H9 (cell line): ENCODE measurements around the gene CILP2. TPM values are rescaled to one million over a fixed set of nuclear protein-coding genes. Genes with fewer than 3 reads are reported as not detected.

Source experiments
- DNase-seq: peaks from one replicate; pipeline ENCODE4 v3.0.0-alpha.2; 2017
- H2AFZ ChIP-seq: one replicate; pipeline ENCODE4 v1.6.1; 2013; ENCODE audit warnings: mild to moderate bottlenecking, low read length, control low read depth, moderate library complexity
- H2AK5ac ChIP-seq: 2 replicates; pipeline ENCODE4 v1.6.1; 2013; ENCODE audit warnings: low read length, control low read depth, mixed read lengths; ENCODE audit not compliant: insufficient read length
- H2BK120ac ChIP-seq: one replicate; pipeline ENCODE4 v1.6.1; 2013; ENCODE audit warnings: low read depth, mild to moderate bottlenecking, low read length, control low read depth, inconsistent platforms; ENCODE audit not compliant: poor library complexity, severe bottlenecking
- H2BK12ac ChIP-seq: 2 replicates; pipeline ENCODE4 v1.6.1; 2013; ENCODE audit warnings: low read length, control low read depth, mixed read lengths, low read depth; ENCODE audit not compliant: insufficient read length
- H2BK15ac ChIP-seq: 2 replicates; pipeline ENCODE4 v1.6.1; 2013; ENCODE audit warnings: low read depth, low read length, control low read depth
- H2BK20ac ChIP-seq: one replicate; pipeline ENCODE4 v1.6.1; 2013; ENCODE audit warnings: low read depth, mild to moderate bottlenecking, low read length, control low read depth, inconsistent platforms; ENCODE audit not compliant: poor library complexity, severe bottlenecking
- H2BK5ac ChIP-seq: 2 replicates; pipeline ENCODE4 v1.6.1; 2013; ENCODE audit warnings: low read length, control low read depth, mixed read lengths; ENCODE audit not compliant: insufficient read length
- H3K14ac ChIP-seq: 2 replicates; pipeline ENCODE4 v1.6.1; 2013; ENCODE audit warnings: low read length, control low read depth; ENCODE audit not compliant: insufficient read depth
- H3K18ac ChIP-seq: 2 replicates; pipeline ENCODE4 v1.6.1; 2013; ENCODE audit warnings: low read depth, mild to moderate bottlenecking, mixed read lengths, low read length, control low read depth; ENCODE audit not compliant: insufficient read length
- H3K23ac ChIP-seq: 2 replicates; pipeline ENCODE4 v1.6.1; 2013; ENCODE audit warnings: low read length, control low read depth, mixed read lengths, low read depth; ENCODE audit not compliant: insufficient read length
- H3K23me2 ChIP-seq: 2 replicates; pipeline ENCODE4 v1.6.1; 2013; ENCODE audit warnings: low read depth, mild to moderate bottlenecking, mixed read lengths, low read length, control low read depth; ENCODE audit not compliant: insufficient read length, poor library complexity, severe bottlenecking
- H3K27ac ChIP-seq: 2 replicates; pipeline ENCODE4 v1.5.1; 2013; ENCODE audit warnings: low read length, control low read depth, mixed read lengths, low read depth; ENCODE audit not compliant: insufficient read length
- H3K27me3 ChIP-seq: 2 replicates; pipeline ENCODE4 v1.6.1; 2013; ENCODE audit warnings: low read length, control low read depth, inconsistent platforms; ENCODE audit not compliant: insufficient read depth
- H3K4ac ChIP-seq: 2 replicates; pipeline ENCODE4 v1.6.1; 2013; ENCODE audit warnings: low read depth, mild to moderate bottlenecking, control low read depth, inconsistent platforms, low read length, moderate library complexity
- H3K4me1 ChIP-seq: 2 replicates; pipeline ENCODE4 v1.6.1; 2013; ENCODE audit warnings: low read length, control low read depth, inconsistent platforms; ENCODE audit not compliant: insufficient read depth
- H3K4me2 ChIP-seq: 2 replicates; pipeline ENCODE4 v1.6.1; 2013; ENCODE audit warnings: low read length, control low read depth, mixed read lengths; ENCODE audit not compliant: insufficient read length, insufficient read depth
- H3K56ac ChIP-seq: 2 replicates; pipeline ENCODE4 v1.6.1; 2013; ENCODE audit warnings: low read depth, mild to moderate bottlenecking, mixed read lengths, low read length, control low read depth; ENCODE audit not compliant: insufficient read length
- H3K79me1 ChIP-seq: 2 replicates; pipeline ENCODE4 v1.6.1; 2013; ENCODE audit warnings: low read depth, mild to moderate bottlenecking, moderate library complexity, low read length, control low read depth, inconsistent platforms; ENCODE audit not compliant: insufficient read depth, poor library complexity, severe bottlenecking
- H3K79me2 ChIP-seq: 2 replicates; pipeline ENCODE4 v1.6.1; 2013; ENCODE audit warnings: low read length, control low read depth, inconsistent platforms; ENCODE audit not compliant: insufficient read depth
- H3K9ac ChIP-seq: 2 replicates; pipeline ENCODE4 v1.6.1; 2013; ENCODE audit warnings: low read length, control low read depth, mixed read lengths; ENCODE audit not compliant: insufficient read length; ENCODE audit errors: extremely low read depth
- H3K9me3 ChIP-seq: one replicate; pipeline ENCODE4 v1.6.1; 2013; ENCODE audit warnings: low read depth, low read length, inconsistent platforms; ENCODE audit not compliant: control insufficient read depth
- H3T11ph ChIP-seq: one replicate; pipeline ENCODE4 v1.6.1; 2013; ENCODE audit warnings: mild to moderate bottlenecking, low read length, control low read depth, inconsistent platforms
- H4K20me1 ChIP-seq: one replicate; pipeline ENCODE4 v1.6.1; 2013; ENCODE audit not compliant: control insufficient read depth, insufficient read length, insufficient read depth
- H4K5ac ChIP-seq: 2 replicates; pipeline ENCODE4 v1.6.1; 2013; ENCODE audit warnings: low read depth, mild to moderate bottlenecking, mixed read lengths, low read length, control low read depth; ENCODE audit not compliant: insufficient read length
- H4K8ac ChIP-seq: replicated peaks from 2 replicates; pipeline ENCODE4 v1.6.1; 2013; ENCODE audit warnings: low read length, control low read depth, mixed read lengths, low read depth; ENCODE audit not compliant: insufficient read length
- H4K91ac ChIP-seq: 2 replicates; pipeline ENCODE4 v1.6.1; 2013; ENCODE audit warnings: low read depth, mild to moderate bottlenecking, moderate library complexity, mixed read lengths, low read length, control low read depth; ENCODE audit not compliant: insufficient read length
- H3K27ac Mint-ChIP-seq, 3 experiments: 2 replicates in 2 of 3; 3 replicates in 1 of 3; pipeline ENCODE4 v1.8.0; 2020 to 2021; ENCODE audit warnings: mixed read lengths in 3 of 3, mild to moderate bottlenecking in 1 of 3, moderate library complexity in 1 of 3
- H3K27me3 Mint-ChIP-seq: 2 replicates; pipeline ENCODE4 v1.8.0; 2021; ENCODE audit warnings: low read depth, mild to moderate bottlenecking, moderate library complexity, mixed read lengths
- H3K36me3 Mint-ChIP-seq, 3 experiments: 2 replicates in 2 of 3; 3 replicates in 1 of 3; pipeline ENCODE4 v1.8.0; 2020 to 2021; ENCODE audit warnings: low read depth in 3 of 3, mixed read lengths in 3 of 3; ENCODE audit not compliant: insufficient read depth in 1 of 3
- H3K4me1 Mint-ChIP-seq, 2 experiments: 2 replicates each; pipeline ENCODE4 v1.8.0; 2020; ENCODE audit warnings: mixed read lengths in 2 of 2
- H3K4me3 Mint-ChIP-seq, 2 experiments: 2 replicates in 1 of 2; 3 replicates in 1 of 2; pipeline ENCODE4 v1.8.0; 2020 to 2021; ENCODE audit warnings: mild to moderate bottlenecking in 2 of 2, mixed read lengths in 2 of 2, moderate library complexity in 1 of 2
- H3K9me3 Mint-ChIP-seq, 2 experiments: 2 replicates in 1 of 2; 3 replicates in 1 of 2; pipeline ENCODE4 v1.8.0; 2020; ENCODE audit warnings: mild to moderate bottlenecking in 2 of 2, mixed read lengths in 2 of 2, moderate library complexity in 1 of 2
- CTCF ChIP-seq: fragments of 200-600 bp; sonication (generic); conservative IDR thresholded peaks from 3 replicates; pipeline ENCODE4 v1.8.0; 2021; ENCODE audit warnings: antibody characterized with exemption, mild to moderate bottlenecking
- WGBS: extraction: QIAGEN DNeasy Blood & Tissue Kit; methylation state at CpG from one replicate; pipeline ENCODE4 v1.1.7; 2013; ENCODE audit warnings: missing lambda C conversion rate, low lambda C conversion rate, mixed read lengths; ENCODE audit not compliant: insufficient read length; ENCODE audit errors: extremely low coverage; 5-methylcytosine and 5-hydroxymethylcytosine counted together
- total RNA-seq: library from RNA; stranded (reverse); gene quantifications from 2 replicates; pipeline ENCODE4 v1.2.1, GENCODE V29; 2021

CILP2 gene
- total RNA-seq, 1 experiment from 2014 or later: 6.4 TPM

- Histone ChIP-seq H3K56ac (no peak overlapping the region), H3K4me2 (no peak overlapping the region), H3K9ac (no peak overlapping the region), H3K27me3 (no peaks in the 10 kb centered on the region), H3K9me3 (no peaks in the 10 kb centered on the region), H2BK120ac (no peak overlapping the region), H2BK5ac (no peak overlapping the region), H4K5ac (no peak overlapping the region), H2BK15ac (no peak overlapping the region), H3K79me1 (no peaks in the 10 kb centered on the region), H3K23ac (no peak overlapping the region), H3K79me2 (no peaks in the 10 kb centered on the region), H3K4ac (no peak overlapping the region), H2AK5ac (no peak overlapping the region), H2BK12ac (no peak overlapping the region), H3K4me1 (peaks cover 10% of the 10 kb centered on the region; the same call in 1 of the 2 replicates), H3T11ph (no peak overlapping the region), H4K8ac (no peak overlapping the region), H2AFZ (no peak overlapping the region), H3K27ac (no peak overlapping the region), H3K23me2 (no peaks in the 10 kb centered on the region), H4K20me1 (no peaks in the 10 kb centered on the region), H2BK20ac (no peak overlapping the region), H3K14ac (no peak overlapping the region), H3K18ac (no peak overlapping the region), H4K91ac (no peak overlapping the region)
- TF ChIP-seq CTCF: no peak
- no peak for DNase-seq
- no peaks in the 10 kb centered on the region for H3K9me3 Mint-ChIP-seq
- no peak overlapping the region for H3K4me3 Mint-ChIP-seq
- WGBS: no CpG with 5 or more reads among the region's 8 CpGs
- H3K27me3 Mint-ChIP-seq: no peaks in the 10 kb centered on the region
- no peaks in the 10 kb centered on the region for H3K36me3 Mint-ChIP-seq
- H3K4me1 Mint-ChIP-seq: peaks cover 14 to 24% of the 10 kb centered on the region in 2 experiments
- H3K27ac Mint-ChIP-seq: peak overlapping the region in 1 of 3 experiments; percentile 82; a peak in 3 of 7 replicates
Measured at GRCh38 chr19:19595171-19595701, 57.2 kb downstream of the CILP2 start.

Other genes with a start within 250 kb of the CILP2 start
- gene SUGP1, start 217.8 kb upstream of the CILP2 start, total RNA-seq: 99.7 and 103 TPM in 2 replicates
- 48.4 and 55.3 TPM in 2 replicates for gene MAU2, start 217.4 kb upstream of the CILP2 start, total RNA-seq
- 189 and 198 TPM in 2 replicates for gene GATAD2A, start 132.6 kb upstream of the CILP2 start, total RNA-seq
- gene TSSK6, start 22.7 kb upstream of the CILP2 start, total RNA-seq: 2.6 and 2.8 TPM in 2 replicates
- gene NDUFA13, start 22.0 kb upstream of the CILP2 start, total RNA-seq: 489 and 509 TPM in 2 replicates
- 15.7 and 16.6 TPM in 2 replicates for gene YJEFN3, start 9.4 kb upstream of the CILP2 start, total RNA-seq
- gene PBX4, start 80.4 kb downstream of the CILP2 start, total RNA-seq: 2.4 and 3.3 TPM in 2 replicates
- gene LPAR2, start 90.0 kb downstream of the CILP2 start, total RNA-seq: 49.5 and 51.8 TPM in 2 replicates
- gene GMIP, start 105.4 kb downstream of the CILP2 start, total RNA-seq: 12.7 and 13.4 TPM in 2 replicates
- gene ATP13A1, start 125.4 kb downstream of the CILP2 start, total RNA-seq: 67.8 and 73.1 TPM in 2 replicates
- 46.9 and 57.0 TPM in 2 replicates for gene ZNF101, start 130.6 kb downstream of the CILP2 start, total RNA-seq
- gene ZNF14, start 194.8 kb downstream of the CILP2 start, total RNA-seq: 7.5 and 8.3 TPM in 2 replicates